GM06990 (cell line): ENCODE data around the gene MON2.

Experiments
- DNase-seq: peaks from one replicate; pipeline ENCODE4 v3.0.0-alpha.2; 2011; ENCODE audit not compliant: insufficient read length; ENCODE audit errors: extremely low read depth
- H3K27me3 ChIP-seq: replicated peaks from 2 replicates; pipeline ENCODE4 v1.6.0; 2011; ENCODE audit warnings: low read length; ENCODE audit not compliant: control insufficient read depth, insufficient read depth
- H3K36me3 ChIP-seq: 2 replicates; pipeline ENCODE4 v1.5.1; 2011; ENCODE audit warnings: low read length; ENCODE audit not compliant: control insufficient read depth, insufficient read depth
- H3K4me3 ChIP-seq: replicated peaks from 2 replicates; pipeline ENCODE4 v1.5.1; 2011; ENCODE audit warnings: low read depth, mild to moderate bottlenecking, control low read depth, low read length
- TF ChIP-seq, protein P1 (sequence below): IDR thresholded peaks from 2 replicates; pipeline ENCODE4 v1.5.1; 2011; ENCODE audit warnings: low read length, control low read depth, mild to moderate bottlenecking, inconsistent platforms; ENCODE audit not compliant: insufficient read depth, poor library complexity, severe bottlenecking

Gene MON2, protein sequence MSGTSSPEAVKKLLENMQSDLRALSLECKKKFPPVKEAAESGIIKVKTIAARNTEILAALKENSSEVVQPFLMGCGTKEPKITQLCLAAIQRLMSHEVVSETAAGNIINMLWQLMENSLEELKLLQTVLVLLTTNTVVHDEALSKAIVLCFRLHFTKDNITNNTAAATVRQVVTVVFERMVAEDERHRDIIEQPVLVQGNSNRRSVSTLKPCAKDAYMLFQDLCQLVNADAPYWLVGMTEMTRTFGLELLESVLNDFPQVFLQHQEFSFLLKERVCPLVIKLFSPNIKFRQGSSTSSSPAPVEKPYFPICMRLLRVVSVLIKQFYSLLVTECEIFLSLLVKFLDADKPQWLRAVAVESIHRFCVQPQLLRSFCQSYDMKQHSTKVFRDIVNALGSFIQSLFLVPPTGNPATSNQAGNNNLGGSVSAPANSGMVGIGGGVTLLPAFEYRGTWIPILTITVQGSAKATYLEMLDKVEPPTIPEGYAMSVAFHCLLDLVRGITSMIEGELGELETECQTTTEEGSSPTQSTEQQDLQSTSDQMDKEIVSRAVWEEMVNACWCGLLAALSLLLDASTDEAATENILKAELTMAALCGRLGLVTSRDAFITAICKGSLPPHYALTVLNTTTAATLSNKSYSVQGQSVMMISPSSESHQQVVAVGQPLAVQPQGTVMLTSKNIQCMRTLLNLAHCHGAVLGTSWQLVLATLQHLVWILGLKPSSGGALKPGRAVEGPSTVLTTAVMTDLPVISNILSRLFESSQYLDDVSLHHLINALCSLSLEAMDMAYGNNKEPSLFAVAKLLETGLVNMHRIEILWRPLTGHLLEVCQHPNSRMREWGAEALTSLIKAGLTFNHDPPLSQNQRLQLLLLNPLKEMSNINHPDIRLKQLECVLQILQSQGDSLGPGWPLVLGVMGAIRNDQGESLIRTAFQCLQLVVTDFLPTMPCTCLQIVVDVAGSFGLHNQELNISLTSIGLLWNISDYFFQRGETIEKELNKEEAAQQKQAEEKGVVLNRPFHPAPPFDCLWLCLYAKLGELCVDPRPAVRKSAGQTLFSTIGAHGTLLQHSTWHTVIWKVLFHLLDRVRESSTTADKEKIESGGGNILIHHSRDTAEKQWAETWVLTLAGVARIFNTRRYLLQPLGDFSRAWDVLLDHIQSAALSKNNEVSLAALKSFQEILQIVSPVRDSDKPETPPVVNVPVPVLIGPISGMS (N-terminal part only)

DNA sequence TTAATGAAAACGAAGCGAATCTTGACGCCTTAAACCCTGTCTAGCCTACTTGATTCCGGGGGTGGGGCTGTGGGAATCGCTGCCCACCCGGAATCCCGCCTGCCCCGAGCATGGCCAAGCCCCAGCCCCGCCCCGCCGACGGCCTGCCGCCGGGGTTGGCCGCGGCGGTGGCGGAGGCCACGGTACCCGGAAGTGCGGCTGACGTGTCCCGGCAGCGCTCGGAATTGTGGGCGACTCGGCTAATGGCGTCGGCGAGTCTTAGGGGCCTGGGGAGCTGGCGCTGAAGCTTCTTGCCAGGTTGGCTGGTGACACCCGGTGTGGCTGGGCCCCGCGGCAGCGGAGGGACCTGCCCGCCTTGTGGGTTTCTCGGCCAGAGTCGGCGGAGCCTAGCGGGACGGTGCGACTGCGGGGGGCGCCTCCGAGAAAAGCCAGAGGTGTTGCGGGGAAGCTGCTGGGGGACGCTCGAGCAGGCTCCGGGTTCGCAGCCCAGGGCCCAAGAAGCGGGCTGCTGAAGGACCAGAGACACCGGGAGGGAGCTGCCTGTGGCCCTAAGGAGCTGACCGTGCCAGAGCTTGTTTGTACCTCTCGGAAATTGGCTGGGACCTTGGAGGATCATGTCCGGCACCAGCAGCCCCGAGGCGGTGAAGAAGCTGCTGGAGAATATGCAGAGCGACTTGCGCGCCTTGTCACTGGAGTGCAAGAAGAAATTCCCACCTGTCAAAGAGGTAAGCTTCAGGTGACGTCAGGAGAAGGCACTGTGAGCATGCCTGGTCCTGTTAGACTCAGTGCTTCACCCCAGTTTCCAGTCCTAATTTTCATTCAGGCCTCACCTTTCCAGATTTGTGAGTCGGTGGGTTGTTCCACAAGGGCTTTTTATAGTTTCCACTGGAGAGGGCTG is at the start of gene MON2:
MON2 (plus strand) TSS at position 233 of the 898 bp plus-strand sequence; CDS start at position 615, 382 bp downstream.
- Histone ChIP-seq H3K36me3 (no peaks in the 10 kb centered on the region), H3K27me3 (no peaks in the 10 kb centered on the region), H3K4me3 (peak within 1 kb of the TSS; percentile 96)
- TF ChIP-seq, protein P1, sequence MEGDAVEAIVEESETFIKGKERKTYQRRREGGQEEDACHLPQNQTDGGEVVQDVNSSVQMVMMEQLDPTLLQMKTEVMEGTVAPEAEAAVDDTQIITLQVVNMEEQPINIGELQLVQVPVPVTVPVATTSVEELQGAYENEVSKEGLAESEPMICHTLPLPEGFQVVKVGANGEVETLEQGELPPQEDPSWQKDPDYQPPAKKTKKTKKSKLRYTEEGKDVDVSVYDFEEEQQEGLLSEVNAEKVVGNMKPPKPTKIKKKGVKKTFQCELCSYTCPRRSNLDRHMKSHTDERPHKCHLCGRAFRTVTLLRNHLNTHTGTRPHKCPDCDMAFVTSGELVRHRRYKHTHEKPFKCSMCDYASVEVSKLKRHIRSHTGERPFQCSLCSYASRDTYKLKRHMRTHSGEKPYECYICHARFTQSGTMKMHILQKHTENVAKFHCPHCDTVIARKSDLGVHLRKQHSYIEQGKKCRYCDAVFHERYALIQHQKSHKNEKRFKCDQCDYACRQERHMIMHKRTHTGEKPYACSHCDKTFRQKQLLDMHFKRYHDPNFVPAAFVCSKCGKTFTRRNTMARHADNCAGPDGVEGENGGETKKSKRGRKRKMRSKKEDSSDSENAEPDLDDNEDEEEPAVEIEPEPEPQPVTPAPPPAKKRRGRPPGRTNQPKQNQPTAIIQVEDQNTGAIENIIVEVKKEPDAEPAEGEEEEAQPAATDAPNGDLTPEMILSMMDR = no peak
- DNase-seq = peak; percentile 91

DNA sequence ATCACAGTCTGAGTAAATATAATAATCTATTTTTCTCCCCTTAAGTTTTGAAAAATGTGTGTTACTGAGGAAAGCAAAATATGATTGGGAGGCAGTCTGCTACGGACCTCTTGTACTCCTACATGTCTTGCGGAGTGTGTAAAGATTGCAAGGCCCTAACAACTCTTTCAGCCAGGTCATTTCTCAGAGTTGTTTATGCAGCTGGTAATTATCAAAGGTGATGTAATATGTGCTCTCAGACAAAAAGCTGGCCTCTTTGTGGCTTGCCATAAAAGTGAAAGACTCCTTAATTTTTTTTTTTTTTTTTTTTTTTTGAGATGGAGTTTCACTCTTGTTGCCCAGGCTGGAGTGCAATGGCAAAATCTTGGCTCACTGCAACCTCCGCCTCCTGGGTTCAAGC is 40.5 kb upstream of the MON2 start:
- Histone ChIP-seq H3K36me3 (no peaks in the 10 kb centered on the region), H3K4me3 (no peak overlapping the region), H3K27me3 (no peaks in the 10 kb centered on the region)
- DNase-seq = no peak
- TF ChIP-seq, protein P1 = no peak

DNA sequence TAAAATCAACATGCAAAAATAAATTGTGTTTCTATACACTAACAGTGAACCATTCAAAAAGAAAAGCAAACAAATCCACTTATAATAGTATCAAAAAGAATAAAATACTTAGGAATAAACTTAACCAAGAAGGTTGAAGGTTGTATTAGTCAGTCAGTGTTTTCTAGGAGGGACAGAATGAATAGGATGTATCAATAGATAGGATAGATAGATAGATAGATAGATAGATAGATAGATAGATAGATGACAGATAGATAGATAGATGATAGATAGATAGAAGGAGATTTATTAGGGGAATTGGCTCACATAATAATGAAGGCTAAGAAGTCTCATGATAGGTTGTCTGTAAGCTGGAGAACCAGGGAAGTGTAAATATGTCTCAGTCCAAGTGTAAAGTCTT is 37.2 kb upstream of the MON2 start:
- no peak for DNase-seq
- Histone ChIP-seq H3K36me3 (no peaks in the 10 kb centered on the region), H3K4me3 (no peak overlapping the region), H3K27me3 (no peaks in the 10 kb centered on the region)
- TF ChIP-seq, protein P1 = no peak

DNA sequence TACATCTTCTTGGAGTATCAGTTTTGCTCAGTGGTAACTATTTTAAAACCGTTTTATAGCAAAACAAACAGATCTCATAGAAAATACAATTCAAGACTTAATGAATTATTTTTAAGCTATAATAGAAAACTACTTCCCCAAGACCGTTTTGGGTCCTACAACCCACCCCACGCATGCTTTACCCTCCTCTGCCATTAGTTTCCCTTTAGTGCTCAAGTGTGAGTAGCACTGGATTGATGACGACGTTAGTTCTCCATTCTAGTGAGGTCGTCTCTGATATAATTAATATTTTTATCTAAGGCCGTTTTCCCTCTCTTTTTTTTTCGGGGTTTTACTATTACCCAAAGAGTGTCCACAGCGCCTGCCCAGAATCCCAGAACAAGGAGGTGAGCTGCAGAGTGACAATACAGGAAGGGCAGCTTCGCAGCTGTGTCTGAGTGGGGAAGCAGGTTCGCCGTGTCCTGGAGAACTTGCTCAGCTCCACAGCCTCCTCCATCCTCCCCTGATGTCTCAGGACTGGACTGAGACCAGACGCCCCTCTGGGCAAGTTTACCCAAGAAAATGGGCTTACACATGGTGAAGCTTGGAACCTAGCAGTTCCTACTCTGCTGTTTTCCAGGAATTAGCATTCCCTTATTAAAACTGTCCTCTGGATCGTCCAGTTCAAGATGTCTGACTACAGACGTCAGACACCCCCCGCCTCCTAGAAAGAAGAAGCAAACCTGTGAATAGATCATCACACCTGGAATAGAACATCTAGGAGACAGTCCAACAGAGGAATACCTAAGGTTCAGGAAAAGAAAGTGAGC is 31.9 kb upstream of the MON2 start:
- no peak for DNase-seq
- H3K4me3 ChIP-seq = peak overlapping the region; percentile 65
- TF ChIP-seq, protein P1 = no peak
- H3K27me3 ChIP-seq = no peaks in the 10 kb centered on the region
- H3K36me3 ChIP-seq = no peaks in the 10 kb centered on the region
